HCT116 (cell line): Measurements from ENCODE around the gene DNAJC4. TPM values are rescaled to one million over a fixed set of nuclear protein-coding genes. Genes with fewer than 3 reads are reported as not detected.

Source experiments
- ATAC-seq: fragments of 200-7000 bp; cut with Tn5 transposase; 2 replicates; pipeline ENCODE4 v1.9.1; 2020; ENCODE audit warnings: mild to moderate bottlenecking, moderate library complexity
- BruUV-seq: library from RNA; stranded (reverse); fragments of 400-500 nt; replicated peaks from 2 replicates; lab custom pipeline; 2021; lab: Mats Ljungman, UMichigan
- CTCF ChIA-PET: fragments of 300-600 bp; sonication (Branson Sonifier 250); formaldehyde crosslinking; loops from one replicate; lab custom pipeline; 2021; ENCODE audit warnings: antibody characterized with exemption; lab: Charles Lee
- POLR2A ChIA-PET: fragments of 300-600, 350-600 bp; sonication (Branson Sonifier 250); formaldehyde crosslinking; loops from one replicate; lab custom pipeline; 2021; ENCODE audit warnings: antibody characterized with exemption; lab: Charles Lee
- RAD21 ChIA-PET, 2 experiments: fragments of 300-600 bp; sonication (Branson Sonifier 250); formaldehyde crosslinking; loops; one replicate each; lab custom pipeline; 2023; ENCODE audit warnings: low total read pairs in 2 of 2; ENCODE audit not compliant: uncharacterized antibody in 2 of 2, unreplicated experiment in 2 of 2, low non-redundant PET in 1 of 2; lab: Charles Lee
- DNase-seq: peaks from one replicate; pipeline ENCODE4 v3.0.0-alpha.2; 2010; ENCODE audit warnings: low read depth, low spot score
- H2AFZ ChIP-seq: fragments of 200-600 bp; shearing (Covaris generic), sonication (generic); 2 replicates; pipeline ENCODE4 v1.6.1; 2017; ENCODE audit warnings: low read depth, mixed run types, mixed read lengths, antibody characterized with exemption, low read length; ENCODE audit not compliant: poor library complexity, severe bottlenecking
- H3K27ac ChIP-seq: 2 replicates; pipeline ENCODE4 v1.5.1; 2012; ENCODE audit warnings: low read depth, low read length
- H3K27me3 ChIP-seq: fragments of 200-600 bp; sonication (generic); 2 replicates; pipeline ENCODE4 v1.6.1; 2016; ENCODE audit warnings: mixed run types, low read length, mixed read lengths; ENCODE audit not compliant: insufficient read depth
- H3K36me3 ChIP-seq, 2 experiments: fragments of 200-500 bp in 1 of 2; fragments of 200-600 bp in 1 of 2; sonication (Bioruptor generic) in 1 of 2; sonication (generic) in 1 of 2; 2 replicates each; pipeline versions ENCODE4 v1.5.1 to v1.6.1; 2014 to 2016; ENCODE audit warnings: low read length in 2 of 2, inconsistent platforms in 1 of 2, mixed read lengths in 1 of 2, mixed run types in 1 of 2; ENCODE audit not compliant: insufficient read depth in 2 of 2, control insufficient read depth in 1 of 2
- H3K4me1 ChIP-seq, 2 experiments: fragments of 200-600 bp in 1 of 2; sonication (generic) in 1 of 2; 2 replicates each; pipeline versions ENCODE4 v1.5.1 to v1.6.1; 2012 to 2017; ENCODE audit warnings: low read length in 2 of 2, inconsistent platforms in 1 of 2, mild to moderate bottlenecking in 1 of 2, mixed read lengths in 1 of 2, mixed run types in 1 of 2, moderate library complexity in 1 of 2; ENCODE audit not compliant: insufficient read depth in 2 of 2, control insufficient read depth in 1 of 2
- H3K4me2 ChIP-seq: fragments of 200-600 bp; sonication (generic); 2 replicates; pipeline ENCODE4 v1.6.1; 2017; ENCODE audit warnings: mixed run types, low read length, mixed read lengths
- H3K4me3 ChIP-seq, 2 experiments: fragments of 200-600 bp in 1 of 2; sonication (generic) in 1 of 2; replicated peaks in 1 of 2; 2 replicates each; pipeline ENCODE4 v1.5.1; 2011 to 2016; ENCODE audit warnings: low read length in 2 of 2, control low read depth in 1 of 2, low read depth in 1 of 2, mild to moderate bottlenecking in 1 of 2, mixed read lengths in 1 of 2, mixed run types in 1 of 2
- H3K79me2 ChIP-seq: fragments of 200-600 bp; sonication (generic); 2 replicates; pipeline ENCODE4 v1.6.1; 2017; ENCODE audit warnings: mild to moderate bottlenecking, mixed run types, low read length, moderate library complexity, mixed read lengths; ENCODE audit not compliant: insufficient read depth
- H3K9ac ChIP-seq: fragments of 200-600 bp; sonication (generic); 2 replicates; pipeline ENCODE4 v1.6.1; 2016; ENCODE audit warnings: low read length, mixed read lengths
- H3K9me2 ChIP-seq: fragments of 200-600 bp; sonication (generic), shearing (Covaris generic); 2 replicates; pipeline ENCODE4 v1.6.1; 2017; ENCODE audit warnings: mixed run types, mild to moderate bottlenecking, moderate library complexity; ENCODE audit not compliant: insufficient read depth
- H3K9me3 ChIP-seq, 2 experiments: fragments of 200-500 bp in 1 of 2; fragments of 200-600 bp in 1 of 2; sonication (Bioruptor generic) in 1 of 2; sonication (generic) in 1 of 2; 2 replicates each; pipeline ENCODE4 v1.6.1; 2014 to 2017; ENCODE audit warnings: low read length in 2 of 2, mixed read lengths in 2 of 2, inconsistent platforms in 1 of 2, low read depth in 1 of 2, mild to moderate bottlenecking in 1 of 2, mixed run types in 1 of 2, moderate library complexity in 1 of 2; ENCODE audit not compliant: control insufficient read depth in 1 of 2, insufficient read depth in 1 of 2
- H4K20me1 ChIP-seq: fragments of 200-600 bp; sonication (generic), shearing (Covaris generic); 2 replicates; pipeline ENCODE4 v1.6.1; 2017; ENCODE audit warnings: mixed run types, mild to moderate bottlenecking, moderate library complexity; ENCODE audit not compliant: insufficient read depth
- CBX3 ChIP-seq: IDR thresholded peaks from 2 replicates; pipeline ENCODE4 v1.6.1; 2012; ENCODE audit warnings: low read depth
- EGR1 ChIP-seq: IDR thresholded peaks from 2 replicates; pipeline ENCODE4 v1.6.1; 2012; ENCODE audit warnings: low read depth
- ELF1 ChIP-seq: IDR thresholded peaks from 2 replicates; pipeline ENCODE4 v1.6.1; 2012; ENCODE audit warnings: low read depth, borderline replicate concordance
- FOSL1 ChIP-seq: IDR thresholded peaks from 2 replicates; pipeline ENCODE4 v1.6.1; 2012; ENCODE audit warnings: low read depth
- JUND ChIP-seq: IDR thresholded peaks from 2 replicates; pipeline ENCODE4 v1.6.1; 2012
- RAD21 ChIP-seq: IDR thresholded peaks from 2 replicates; pipeline ENCODE4 v1.6.1; 2012; ENCODE audit warnings: low read depth, mild to moderate bottlenecking
- YY1 ChIP-seq: IDR thresholded peaks from 2 replicates; pipeline ENCODE4 v1.6.1; 2011; ENCODE audit warnings: low read length, low read depth, moderate library complexity, mild to moderate bottlenecking; ENCODE audit not compliant: insufficient replicate concordance; ENCODE audit errors: extremely low read depth
- ZFX ChIP-seq: fragments of 450-650 bp; IDR thresholded peaks from 2 replicates; pipeline ENCODE4 v1.6.1; 2017
- intact Hi-C: fragments of 100-400 bp; cut with micrococcal nuclease; formaldehyde crosslinking; loops from 2 replicates; pipeline ENCODE4 v1.10.0; 2022
- total RNA-seq: library from RNA; stranded (reverse); gene quantifications from one replicate; pipeline ENCODE4 v1.2.1, GENCODE V29; 2021; ENCODE audit not compliant: unreplicated experiment
- TF ChIP-seq, protein P1 (sequence below), 3 experiments: fragments of 200-600 bp in 1 of 3; sonication (generic) in 1 of 3; IDR thresholded peaks in 2 of 3; conservative IDR thresholded peaks in 1 of 3; 2 replicates each; pipeline ENCODE4 v1.5.1; 2012 to 2017; ENCODE audit warnings: low read depth in 2 of 3, low read length in 2 of 3, antibody characterized with exemption in 1 of 3, borderline replicate concordance in 1 of 3, control low read depth in 1 of 3, mild to moderate bottlenecking in 1 of 3, mixed read lengths in 1 of 3, mixed run types in 1 of 3, moderate library complexity in 1 of 3; ENCODE audit not compliant: insufficient read depth in 1 of 3
- TF ChIP-seq, protein P2 (sequence below): IDR thresholded peaks from 2 replicates; pipeline ENCODE4 v1.6.1; 2012; ENCODE audit warnings: low read depth
- TF ChIP-seq, protein P3 (sequence below): IDR thresholded peaks from 2 replicates; pipeline ENCODE4 v1.6.1; 2011; ENCODE audit warnings: mild to moderate bottlenecking, low read length, moderate library complexity; ENCODE audit not compliant: insufficient replicate concordance; ENCODE audit errors: extremely low read depth

Gene DNAJC4
- total RNA-seq, 1 experiment from 2014 or later = 25.8 TPM

DNA sequence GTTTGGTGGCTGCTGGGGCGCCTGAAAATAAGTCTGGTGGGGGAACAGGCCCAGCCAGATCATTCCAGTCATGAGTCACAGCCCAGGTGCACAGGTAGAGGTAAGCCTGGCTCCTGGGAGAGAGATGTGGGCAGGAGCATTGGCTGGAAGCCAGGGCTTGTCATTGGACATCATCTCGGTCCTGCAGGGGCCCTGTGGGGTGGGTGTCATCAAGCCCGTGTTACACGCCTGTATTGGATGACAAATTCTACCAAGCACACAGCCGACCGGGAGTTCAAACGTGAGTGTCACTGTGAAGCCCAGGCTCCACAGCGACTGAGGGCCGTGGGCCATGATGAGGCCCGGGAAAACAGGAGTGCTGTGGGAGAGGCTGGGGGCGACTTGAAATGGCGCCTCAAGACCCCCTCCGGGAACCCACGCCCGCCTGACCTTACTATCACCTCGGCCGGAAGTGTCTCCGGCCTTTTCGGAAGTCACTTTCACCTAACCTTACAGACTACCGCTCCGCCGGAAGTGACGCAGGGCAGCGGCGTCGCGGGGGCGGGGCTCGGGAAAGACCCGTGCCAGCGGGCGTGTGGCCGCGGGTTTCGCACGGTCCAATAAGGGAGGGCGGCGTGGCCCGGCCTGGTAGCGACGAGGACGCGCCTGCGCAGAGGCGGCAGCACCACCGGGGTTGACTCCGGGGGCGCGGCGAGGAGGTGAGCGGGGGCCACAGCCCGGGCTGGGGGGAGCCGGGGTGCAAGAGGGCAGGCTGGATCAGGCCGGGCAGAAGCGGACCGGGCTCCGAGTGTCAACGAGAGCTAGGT lies 10.3 kb downstream of the DNAJC4 start, which contains the start of gene FKBP2 (continued):
- TF ChIP-seq, protein P1, sequence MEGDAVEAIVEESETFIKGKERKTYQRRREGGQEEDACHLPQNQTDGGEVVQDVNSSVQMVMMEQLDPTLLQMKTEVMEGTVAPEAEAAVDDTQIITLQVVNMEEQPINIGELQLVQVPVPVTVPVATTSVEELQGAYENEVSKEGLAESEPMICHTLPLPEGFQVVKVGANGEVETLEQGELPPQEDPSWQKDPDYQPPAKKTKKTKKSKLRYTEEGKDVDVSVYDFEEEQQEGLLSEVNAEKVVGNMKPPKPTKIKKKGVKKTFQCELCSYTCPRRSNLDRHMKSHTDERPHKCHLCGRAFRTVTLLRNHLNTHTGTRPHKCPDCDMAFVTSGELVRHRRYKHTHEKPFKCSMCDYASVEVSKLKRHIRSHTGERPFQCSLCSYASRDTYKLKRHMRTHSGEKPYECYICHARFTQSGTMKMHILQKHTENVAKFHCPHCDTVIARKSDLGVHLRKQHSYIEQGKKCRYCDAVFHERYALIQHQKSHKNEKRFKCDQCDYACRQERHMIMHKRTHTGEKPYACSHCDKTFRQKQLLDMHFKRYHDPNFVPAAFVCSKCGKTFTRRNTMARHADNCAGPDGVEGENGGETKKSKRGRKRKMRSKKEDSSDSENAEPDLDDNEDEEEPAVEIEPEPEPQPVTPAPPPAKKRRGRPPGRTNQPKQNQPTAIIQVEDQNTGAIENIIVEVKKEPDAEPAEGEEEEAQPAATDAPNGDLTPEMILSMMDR (IDR thresholded peaks at IDR 0.05 in 2 of 3, conservative IDR thresholded peaks at IDR 0.05 in 1 of 3; ENCODE audit: borderline replicate concordance in 1 of 3, insufficient read depth in 1 of 3, low read depth in 2 of 3, low read length in 2 of 3) = no peak

DNA sequence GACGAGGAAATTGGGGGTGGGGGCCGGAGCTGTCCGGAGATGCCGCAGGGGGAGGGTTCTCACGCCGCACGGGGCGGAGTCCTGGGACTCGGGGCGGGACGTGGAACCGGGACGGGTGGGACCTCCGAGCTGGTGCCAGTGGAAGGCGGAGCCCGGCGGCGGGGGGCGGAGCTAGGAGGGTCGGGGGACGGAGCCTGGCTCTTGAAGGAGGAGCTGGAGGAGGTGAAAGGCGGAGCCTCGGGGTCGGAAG lies 10.8 kb downstream of the DNAJC4 start:
- no peaks in the 10 kb centered on the region for H4K20me1 ChIP-seq
- H2AFZ ChIP-seq = no peak overlapping the region
- peaks cover 32 to 61% of the 10 kb centered on the region in 2 experiments for H3K4me1 ChIP-seq
- H3K4me2 ChIP-seq = peak overlapping the region; percentile 84
- ATAC-seq (peak; percentile 78), DNase-seq (peak; percentile 98)
- ChIA-PET RAD21 (interaction anchor here in 1 of 2 experiments (0.6 kb wide), 1 partner anchor 1758 kb away, joined by 5 read pairs; no protein-coding TSS in a partner anchor), POLR2A (interaction anchor here (0.7 to 1.4 kb wide), 11 partner anchors 9 to 114 kb away, joined by 4 to 11 read pairs (median 5); partner anchors contain the start of genes NUDT22, PRDX5, TRMT112 and TRPT1), CTCF (interaction anchor here (0.8 to 2.2 kb wide), 8 partner anchors 9 to 115 kb away, joined by 3 to 10 read pairs (median 5); partner anchors contain the start of genes PRDX5 and TRMT112)
- no peaks in the 10 kb centered on the region for H3K9me2 ChIP-seq
- peak overlapping the region; percentile 70 to 91 for H3K4me3 ChIP-seq
- no TSS peak for BruUV-seq
- intact Hi-C loops = loop anchor here (2.0 kb wide), 1 partner anchor 64 kb away; the partner anchor contains the start of gene ESRRA
- H3K36me3 ChIP-seq = peaks cover 0 to 20% of the 10 kb centered on the region in 2 experiments; a peak in 1 of 4 replicates
- H3K9me3 ChIP-seq = no peaks in the 10 kb centered on the region
- no peaks in the 10 kb centered on the region for H3K27me3 ChIP-seq
- H3K9ac ChIP-seq = peak overlapping the region; percentile 99
- H3K27ac ChIP-seq = peak overlapping the region; percentile 96
- peaks cover 46% of the 10 kb centered on the region for H3K79me2 ChIP-seq
- TF ChIP-seq, protein P2, sequence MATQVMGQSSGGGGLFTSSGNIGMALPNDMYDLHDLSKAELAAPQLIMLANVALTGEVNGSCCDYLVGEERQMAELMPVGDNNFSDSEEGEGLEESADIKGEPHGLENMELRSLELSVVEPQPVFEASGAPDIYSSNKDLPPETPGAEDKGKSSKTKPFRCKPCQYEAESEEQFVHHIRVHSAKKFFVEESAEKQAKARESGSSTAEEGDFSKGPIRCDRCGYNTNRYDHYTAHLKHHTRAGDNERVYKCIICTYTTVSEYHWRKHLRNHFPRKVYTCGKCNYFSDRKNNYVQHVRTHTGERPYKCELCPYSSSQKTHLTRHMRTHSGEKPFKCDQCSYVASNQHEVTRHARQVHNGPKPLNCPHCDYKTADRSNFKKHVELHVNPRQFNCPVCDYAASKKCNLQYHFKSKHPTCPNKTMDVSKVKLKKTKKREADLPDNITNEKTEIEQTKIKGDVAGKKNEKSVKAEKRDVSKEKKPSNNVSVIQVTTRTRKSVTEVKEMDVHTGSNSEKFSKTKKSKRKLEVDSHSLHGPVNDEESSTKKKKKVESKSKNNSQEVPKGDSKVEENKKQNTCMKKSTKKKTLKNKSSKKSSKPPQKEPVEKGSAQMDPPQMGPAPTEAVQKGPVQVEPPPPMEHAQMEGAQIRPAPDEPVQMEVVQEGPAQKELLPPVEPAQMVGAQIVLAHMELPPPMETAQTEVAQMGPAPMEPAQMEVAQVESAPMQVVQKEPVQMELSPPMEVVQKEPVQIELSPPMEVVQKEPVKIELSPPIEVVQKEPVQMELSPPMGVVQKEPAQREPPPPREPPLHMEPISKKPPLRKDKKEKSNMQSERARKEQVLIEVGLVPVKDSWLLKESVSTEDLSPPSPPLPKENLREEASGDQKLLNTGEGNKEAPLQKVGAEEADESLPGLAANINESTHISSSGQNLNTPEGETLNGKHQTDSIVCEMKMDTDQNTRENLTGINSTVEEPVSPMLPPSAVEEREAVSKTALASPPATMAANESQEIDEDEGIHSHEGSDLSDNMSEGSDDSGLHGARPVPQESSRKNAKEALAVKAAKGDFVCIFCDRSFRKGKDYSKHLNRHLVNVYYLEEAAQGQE = no peak
- no peak for TF ChIP-seq CBX3
- no peak for TF ChIP-seq JUND
- TF ChIP-seq YY1 = no peak
- TF ChIP-seq EGR1 = no peak
- no peak for TF ChIP-seq ELF1
- no peak for TF ChIP-seq RAD21
- TF ChIP-seq, protein P1 (IDR thresholded peaks at IDR 0.05 in 2 of 3, conservative IDR thresholded peaks at IDR 0.05 in 1 of 3; ENCODE audit: borderline replicate concordance in 1 of 3, insufficient read depth in 1 of 3, low read depth in 2 of 3, low read length in 2 of 3) = no peak
- no peak for TF ChIP-seq FOSL1
- TF ChIP-seq, protein P3, sequence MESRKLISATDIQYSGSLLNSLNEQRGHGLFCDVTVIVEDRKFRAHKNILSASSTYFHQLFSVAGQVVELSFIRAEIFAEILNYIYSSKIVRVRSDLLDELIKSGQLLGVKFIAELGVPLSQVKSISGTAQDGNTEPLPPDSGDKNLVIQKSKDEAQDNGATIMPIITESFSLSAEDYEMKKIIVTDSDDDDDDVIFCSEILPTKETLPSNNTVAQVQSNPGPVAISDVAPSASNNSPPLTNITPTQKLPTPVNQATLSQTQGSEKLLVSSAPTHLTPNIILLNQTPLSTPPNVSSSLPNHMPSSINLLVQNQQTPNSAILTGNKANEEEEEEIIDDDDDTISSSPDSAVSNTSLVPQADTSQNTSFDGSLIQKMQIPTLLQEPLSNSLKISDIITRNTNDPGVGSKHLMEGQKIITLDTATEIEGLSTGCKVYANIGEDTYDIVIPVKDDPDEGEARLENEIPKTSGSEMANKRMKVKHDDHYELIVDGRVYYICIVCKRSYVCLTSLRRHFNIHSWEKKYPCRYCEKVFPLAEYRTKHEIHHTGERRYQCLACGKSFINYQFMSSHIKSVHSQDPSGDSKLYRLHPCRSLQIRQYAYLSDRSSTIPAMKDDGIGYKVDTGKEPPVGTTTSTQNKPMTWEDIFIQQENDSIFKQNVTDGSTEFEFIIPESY = no peak
- no peak for TF ChIP-seq ZFX
